Activated naive CD8-positive, alpha-beta T cell treated with anti-CD3 and anti-CD28 coated beads, Interleukin-2, amount 10 ng/mL, durations not matched to agents 7 days and 5 days (primary cell): ENCODE measurements around the gene VPS39. TPM values are rescaled to one million over a fixed set of nuclear protein-coding genes. Genes with fewer than 3 reads are reported as not detected.

ENCODE experiments used
- ATAC-seq: fragments of 150-1000 bp; cut with Tn5 transposase; one replicate; pipeline ENCODE4 v1.10.0; 2021; ENCODE audit warnings: low read depth, moderate library complexity
- POLR2A ChIA-PET: fragments of 350-600 bp; sonication (Branson Sonifier 250); formaldehyde crosslinking; loops from one replicate; lab custom pipeline; 2021; ENCODE audit warnings: antibody characterized with exemption; lab: Charles Lee
- DNase-seq: peaks from one replicate; pipeline ENCODE4 v3.0.0; 2021
- H3K27ac Mint-ChIP-seq: one replicate; pipeline ENCODE4 v1.8.0; 2022; ENCODE audit warnings: mild to moderate bottlenecking, mixed read lengths
- H3K27me3 Mint-ChIP-seq: one replicate; pipeline ENCODE4 v1.8.0; 2022; ENCODE audit warnings: mild to moderate bottlenecking, moderate library complexity, mixed read lengths
- H3K36me3 Mint-ChIP-seq: one replicate; pipeline ENCODE4 v1.8.0; 2021; ENCODE audit warnings: mild to moderate bottlenecking, mixed read lengths
- H3K4me1 Mint-ChIP-seq: one replicate; pipeline ENCODE4 v1.8.0; 2021; ENCODE audit warnings: mixed read lengths
- H3K4me3 Mint-ChIP-seq: one replicate; pipeline ENCODE4 v1.8.0; 2022; ENCODE audit warnings: mild to moderate bottlenecking, moderate library complexity, mixed read lengths
- H3K9me3 Mint-ChIP-seq: one replicate; pipeline ENCODE4 v1.8.0; 2021; ENCODE audit warnings: mixed read lengths
- total RNA-seq, 2 experiments: library from RNA; stranded (reverse); gene quantifications; one replicate each; pipeline ENCODE4 v1.2.3, GENCODE V29; 2021

Gene VPS39
- total RNA-seq, 2 experiments from 2014 or later = 88.8 to 91.7 TPM

DNA sequence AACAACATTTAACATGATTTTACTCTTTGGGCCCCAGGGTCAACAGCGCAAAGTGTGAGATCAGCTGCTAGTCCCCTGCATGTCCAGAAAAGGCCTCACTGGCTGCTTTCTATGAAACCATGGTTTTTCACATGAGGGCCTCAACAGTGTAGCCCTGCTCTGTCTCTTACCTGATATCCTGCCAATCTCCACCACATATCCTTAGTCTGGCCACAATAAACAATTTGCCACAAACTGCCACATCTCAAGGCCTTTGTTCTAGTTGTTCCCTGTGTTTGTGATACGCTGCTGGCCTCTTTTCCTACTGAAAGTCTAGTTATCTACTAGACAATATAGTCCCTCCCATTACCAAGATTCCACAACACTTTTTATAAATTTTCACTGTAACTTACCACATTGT is 17.7 kb downstream of the VPS39 start:
- Mint-ChIP-seq H3K36me3 (peaks cover 35% of the 10 kb centered on the region), H3K4me1 (peaks cover 11% of the 10 kb centered on the region), H3K9me3 (no peaks in the 10 kb centered on the region), H3K27ac (peak overlapping the region; percentile 54), H3K4me3 (no peak overlapping the region), H3K27me3 (no peaks in the 10 kb centered on the region)
- ATAC-seq = peak; percentile 69
- DNase-seq = no peak
- POLR2A ChIA-PET = no interaction called here

DNA sequence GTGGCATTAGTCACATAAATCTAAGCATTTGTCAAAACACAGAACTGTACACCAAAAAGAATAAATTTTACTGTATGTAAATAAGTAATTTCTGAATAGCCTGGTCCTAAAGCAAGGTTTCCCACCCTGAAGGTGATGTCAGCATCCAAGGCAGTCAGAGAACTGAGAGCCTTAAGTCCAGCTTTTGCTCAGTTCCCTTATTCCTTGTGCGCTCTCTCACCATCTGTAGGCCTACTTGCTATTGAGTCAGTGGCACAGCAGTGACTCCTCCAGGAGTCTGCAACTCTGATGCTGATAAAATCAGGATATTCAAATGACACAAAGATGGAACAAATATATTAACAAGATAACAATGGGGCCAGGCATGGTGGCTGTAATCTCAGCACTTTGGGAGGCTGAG is 22.3 kb downstream of the VPS39 start:
- H3K36me3 Mint-ChIP-seq = peaks cover 32% of the 10 kb centered on the region
- H3K27me3 Mint-ChIP-seq = no peaks in the 10 kb centered on the region
- H3K27ac Mint-ChIP-seq = no peak overlapping the region
- ATAC-seq (no peak), DNase-seq (no peak)
- peaks cover 6% of the 10 kb centered on the region for H3K4me1 Mint-ChIP-seq
- H3K9me3 Mint-ChIP-seq = no peaks in the 10 kb centered on the region
- H3K4me3 Mint-ChIP-seq = no peak overlapping the region
- POLR2A ChIA-PET = interaction anchor here (0.6 kb wide), 1 partner anchor 921 kb away, joined by 5 read pairs; no protein-coding TSS in a partner anchor

DNA sequence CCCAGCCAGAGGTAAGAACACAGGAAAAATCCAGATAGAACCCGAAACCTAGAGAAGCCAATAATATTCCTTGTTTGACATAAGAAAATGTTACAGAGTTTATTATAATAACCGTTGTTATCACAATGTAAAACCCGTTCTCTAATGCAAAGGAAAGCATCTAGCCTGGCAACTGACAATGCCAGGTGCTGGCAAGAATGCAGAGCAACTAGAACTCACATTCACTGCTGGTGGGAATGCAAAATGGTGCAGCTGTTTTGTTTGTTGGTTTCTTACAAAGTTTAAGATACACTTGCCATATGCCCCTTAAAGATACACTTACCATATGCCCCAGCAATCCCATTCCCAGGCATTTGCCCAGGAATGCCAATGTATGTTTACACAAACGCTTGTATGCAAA is 23.4 kb downstream of the VPS39 start:
- POLR2A ChIA-PET = no interaction called here
- H3K27me3 Mint-ChIP-seq = no peaks in the 10 kb centered on the region
- DNase-seq (no peak), ATAC-seq (no peak)
- no peaks in the 10 kb centered on the region for H3K4me1 Mint-ChIP-seq
- H3K4me3 Mint-ChIP-seq = no peak overlapping the region
- no peak overlapping the region for H3K27ac Mint-ChIP-seq
- H3K9me3 Mint-ChIP-seq = no peaks in the 10 kb centered on the region
- H3K36me3 Mint-ChIP-seq = peaks cover 28% of the 10 kb centered on the region

DNA sequence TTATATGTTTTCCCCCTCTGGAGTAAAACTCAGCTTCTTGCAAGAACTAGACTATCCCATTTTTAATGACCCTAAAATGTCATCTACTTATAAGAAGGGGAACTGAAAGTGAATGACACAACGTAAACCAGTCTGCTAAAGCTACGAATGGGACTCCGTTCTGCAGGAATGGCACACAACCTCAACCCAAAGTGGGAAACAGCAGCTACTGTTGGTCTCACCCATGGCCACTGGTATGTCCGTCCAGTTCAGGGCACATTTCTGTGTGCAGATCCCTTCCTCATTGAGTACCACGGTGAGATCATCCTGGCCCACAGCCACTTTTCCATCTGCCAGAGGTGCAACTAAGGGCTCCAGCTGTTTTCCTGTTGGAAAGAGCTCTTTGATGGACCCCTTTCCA is 23.8 kb downstream of the VPS39 start:
- H3K27me3 Mint-ChIP-seq = no peaks in the 10 kb centered on the region
- peaks cover 26% of the 10 kb centered on the region for H3K36me3 Mint-ChIP-seq
- POLR2A ChIA-PET = no interaction called here
- no peaks in the 10 kb centered on the region for H3K9me3 Mint-ChIP-seq
- ATAC-seq = no peak
- no peak overlapping the region for H3K27ac Mint-ChIP-seq
- no peak for DNase-seq
- no peaks in the 10 kb centered on the region for H3K4me1 Mint-ChIP-seq
- no peak overlapping the region for H3K4me3 Mint-ChIP-seq

DNA sequence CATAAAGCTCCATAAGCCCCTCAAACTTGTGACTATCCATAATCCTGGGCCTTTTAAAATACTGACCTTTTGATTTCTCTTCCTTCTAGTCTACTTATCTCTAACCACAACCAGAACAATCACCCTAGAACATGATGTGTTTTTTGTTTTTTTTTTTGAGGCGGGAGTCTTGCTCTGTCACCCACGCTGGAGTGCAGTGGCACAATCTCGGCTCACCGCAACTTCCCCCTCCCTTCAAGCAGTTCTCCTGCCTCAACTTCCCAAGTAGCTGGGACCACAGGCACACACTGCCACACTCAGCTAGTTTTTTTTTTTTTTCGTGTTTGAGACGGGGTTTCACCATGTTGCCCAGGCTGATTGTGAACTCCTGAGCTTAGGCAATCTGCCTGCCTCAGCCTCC is 25.1 kb downstream of the VPS39 start:
- Mint-ChIP-seq H3K4me3 (no peak overlapping the region), H3K36me3 (peaks cover 26% of the 10 kb centered on the region), H3K9me3 (no peaks in the 10 kb centered on the region), H3K27me3 (no peaks in the 10 kb centered on the region), H3K4me1 (no peaks in the 10 kb centered on the region), H3K27ac (no peak overlapping the region)
- POLR2A ChIA-PET = interaction anchor here (0.6 kb wide), 1 partner anchor 1328 kb away, joined by 3 read pairs; no protein-coding TSS in a partner anchor
- no peak for DNase-seq
- ATAC-seq = no peak

DNA sequence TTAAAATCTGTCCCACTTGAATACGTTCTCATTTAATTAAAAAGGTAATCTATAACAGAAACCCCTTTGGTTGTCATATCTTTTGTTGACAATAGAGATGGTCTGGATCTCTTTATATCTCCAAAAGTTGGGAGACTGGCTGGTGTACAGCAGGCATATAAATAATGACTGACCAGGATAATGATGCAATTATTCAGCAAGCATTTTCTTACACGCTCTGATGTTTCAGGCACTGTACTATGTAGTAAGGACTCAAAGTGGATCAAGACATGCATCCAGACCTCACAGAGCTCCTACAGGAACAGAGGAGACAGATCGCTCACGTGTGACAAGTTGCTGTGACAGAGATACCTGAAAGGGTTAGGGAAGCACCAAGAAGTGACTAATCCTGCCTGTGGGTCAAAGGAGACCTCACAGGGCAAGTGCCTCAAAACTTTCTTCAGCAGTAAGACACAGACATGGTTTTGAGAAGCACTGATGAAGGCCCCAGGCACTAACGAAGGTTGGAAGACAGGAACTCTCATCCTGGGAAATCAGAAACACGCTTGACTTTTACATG is 25.7 kb downstream of the VPS39 start:
- no peak overlapping the region for H3K27ac Mint-ChIP-seq
- DNase-seq = no peak
- H3K4me1 Mint-ChIP-seq = no peaks in the 10 kb centered on the region
- no peak overlapping the region for H3K4me3 Mint-ChIP-seq
- ATAC-seq = no peak
- H3K27me3 Mint-ChIP-seq = no peaks in the 10 kb centered on the region
- H3K36me3 Mint-ChIP-seq = peaks cover 29% of the 10 kb centered on the region
- POLR2A ChIA-PET = no interaction called here
- no peaks in the 10 kb centered on the region for H3K9me3 Mint-ChIP-seq

DNA sequence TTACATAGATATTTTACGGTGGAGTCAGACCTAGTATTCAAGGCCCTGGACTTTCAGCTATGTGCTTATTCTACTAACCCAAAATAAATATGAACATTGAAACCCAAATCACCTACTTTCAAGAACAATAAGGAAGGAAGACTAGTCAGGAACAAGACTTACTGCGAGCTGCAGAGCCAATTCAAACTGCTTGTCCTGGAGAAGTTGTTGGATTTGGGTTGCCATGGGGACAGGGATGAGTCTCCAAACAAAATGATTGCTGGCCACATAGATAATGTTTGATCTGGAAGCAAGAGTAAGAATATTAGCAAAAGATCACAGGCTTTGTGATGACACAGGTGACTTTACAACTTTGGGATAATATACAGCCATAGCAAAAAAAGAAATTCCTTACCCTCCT is 30.0 kb downstream of the VPS39 start:
- no peak for DNase-seq
- ATAC-seq = no peak
- Mint-ChIP-seq H3K36me3 (peaks cover 20% of the 10 kb centered on the region), H3K9me3 (no peaks in the 10 kb centered on the region), H3K4me1 (no peaks in the 10 kb centered on the region), H3K4me3 (no peak overlapping the region), H3K27ac (no peak overlapping the region), H3K27me3 (no peaks in the 10 kb centered on the region)
- POLR2A ChIA-PET = no interaction called here

DNA sequence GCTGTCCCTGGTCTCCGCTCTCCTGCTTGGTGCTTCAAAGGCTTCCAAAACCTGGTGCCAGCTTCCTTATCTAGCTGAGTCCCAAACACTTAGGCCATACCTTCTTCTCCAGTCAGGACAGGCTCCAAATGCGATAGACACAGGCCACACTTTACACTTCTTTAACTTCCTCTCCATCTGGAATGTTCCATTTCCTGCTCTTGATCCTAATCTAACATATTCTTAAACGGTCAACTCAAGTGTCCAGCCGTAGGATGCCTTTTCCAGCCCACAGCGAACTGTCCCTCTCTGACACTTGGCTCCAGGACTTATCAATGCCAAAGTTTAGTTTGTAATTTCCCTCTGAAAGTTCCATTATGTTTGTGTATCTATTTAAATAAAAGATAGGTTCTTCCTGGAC is 32.4 kb downstream of the VPS39 start:
- peaks cover 13% of the 10 kb centered on the region for H3K4me1 Mint-ChIP-seq
- POLR2A ChIA-PET = no interaction called here
- ATAC-seq = no peak
- H3K9me3 Mint-ChIP-seq = no peaks in the 10 kb centered on the region
- no peak for DNase-seq
- H3K27me3 Mint-ChIP-seq = no peaks in the 10 kb centered on the region
- no peak overlapping the region for H3K4me3 Mint-ChIP-seq
- H3K27ac Mint-ChIP-seq = no peak overlapping the region
- H3K36me3 Mint-ChIP-seq = peaks cover 29% of the 10 kb centered on the region

DNA sequence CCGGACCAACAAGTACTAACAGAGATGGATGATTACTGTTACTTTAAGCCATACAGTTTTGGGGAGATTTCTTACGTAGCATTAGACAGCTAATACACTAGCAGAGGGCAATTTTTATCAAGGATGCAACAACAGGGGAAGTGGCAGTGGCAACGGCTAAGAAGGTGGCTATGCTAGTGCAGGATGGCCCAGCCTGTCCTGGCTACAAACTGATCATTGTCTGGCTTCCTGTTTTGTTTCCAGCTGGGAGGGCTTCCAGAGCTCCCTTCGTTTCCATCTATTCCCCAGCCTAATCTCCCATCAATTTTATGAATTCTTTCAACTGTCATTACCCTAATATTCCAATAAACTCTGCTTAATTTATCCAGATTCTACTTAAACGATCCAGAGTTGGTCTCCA is 35.6 kb downstream of the VPS39 start:
- DNase-seq (no peak), ATAC-seq (no peak)
- Mint-ChIP-seq H3K27ac (no peak overlapping the region), H3K4me3 (no peak overlapping the region), H3K4me1 (peaks cover 14% of the 10 kb centered on the region), H3K36me3 (peaks cover 28% of the 10 kb centered on the region), H3K9me3 (no peaks in the 10 kb centered on the region), H3K27me3 (no peaks in the 10 kb centered on the region)
- POLR2A ChIA-PET = no interaction called here

DNA sequence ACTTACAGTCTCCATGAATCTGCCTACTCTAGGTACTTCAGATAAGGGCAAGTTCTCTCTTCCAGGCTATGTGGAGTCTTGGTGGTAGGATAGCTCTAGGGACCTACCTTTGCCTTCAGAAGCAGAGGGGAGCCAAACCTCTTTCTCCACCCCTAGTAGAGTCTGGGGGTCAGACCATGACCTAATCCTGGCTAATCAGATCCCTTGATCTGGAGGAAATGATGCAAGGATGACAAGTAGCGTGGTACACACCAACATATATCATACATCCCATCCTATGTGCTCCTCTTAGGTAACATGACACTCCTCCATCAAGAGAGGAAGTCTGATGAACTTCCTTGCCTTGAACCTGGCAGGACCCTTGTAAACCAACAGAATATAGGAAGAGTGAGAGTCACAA is 36.3 kb downstream of the VPS39 start:
- H3K27ac Mint-ChIP-seq = peak overlapping the region; percentile 53
- POLR2A ChIA-PET = interaction anchor here (0.8 kb wide), 1 partner anchor 37 kb away, joined by 3 read pairs; no protein-coding TSS in a partner anchor
- peaks cover 14% of the 10 kb centered on the region for H3K4me1 Mint-ChIP-seq
- ATAC-seq (no peak), DNase-seq (no peak)
- H3K4me3 Mint-ChIP-seq = no peak overlapping the region
- H3K27me3 Mint-ChIP-seq = no peaks in the 10 kb centered on the region
- H3K9me3 Mint-ChIP-seq = no peaks in the 10 kb centered on the region
- H3K36me3 Mint-ChIP-seq = peaks cover 31% of the 10 kb centered on the region

DNA sequence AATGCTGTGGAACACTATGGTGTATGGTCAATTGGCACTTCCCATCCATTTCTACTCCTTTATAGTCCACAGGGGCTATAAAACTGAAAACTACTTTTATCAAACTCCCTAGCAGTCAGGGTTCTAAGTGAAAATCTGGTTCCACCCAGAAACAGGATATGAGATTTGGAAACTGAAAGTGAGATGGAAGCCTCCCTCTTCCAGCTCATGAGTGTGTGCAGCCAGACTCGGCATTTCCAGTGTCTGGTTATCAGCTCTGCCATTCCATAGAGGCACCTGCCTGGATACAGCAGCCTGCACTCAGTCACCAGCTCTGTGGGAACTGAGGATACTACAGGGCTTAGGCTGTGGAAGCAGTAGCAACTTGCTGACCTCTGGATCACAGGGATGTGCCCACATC is 37.0 kb downstream of the VPS39 start:
- DNase-seq = no peak
- Mint-ChIP-seq H3K27ac (peak overlapping the region; percentile 53), H3K4me3 (no peak overlapping the region), H3K4me1 (peaks cover 14% of the 10 kb centered on the region), H3K27me3 (no peaks in the 10 kb centered on the region), H3K36me3 (peaks cover 31% of the 10 kb centered on the region), H3K9me3 (no peaks in the 10 kb centered on the region)
- POLR2A ChIA-PET = interaction anchor here (0.7 to 0.8 kb wide), 2 partner anchors 16 to 37 kb away, joined by 3 read pairs; no protein-coding TSS in a partner anchor
- ATAC-seq = peak; percentile 52

DNA sequence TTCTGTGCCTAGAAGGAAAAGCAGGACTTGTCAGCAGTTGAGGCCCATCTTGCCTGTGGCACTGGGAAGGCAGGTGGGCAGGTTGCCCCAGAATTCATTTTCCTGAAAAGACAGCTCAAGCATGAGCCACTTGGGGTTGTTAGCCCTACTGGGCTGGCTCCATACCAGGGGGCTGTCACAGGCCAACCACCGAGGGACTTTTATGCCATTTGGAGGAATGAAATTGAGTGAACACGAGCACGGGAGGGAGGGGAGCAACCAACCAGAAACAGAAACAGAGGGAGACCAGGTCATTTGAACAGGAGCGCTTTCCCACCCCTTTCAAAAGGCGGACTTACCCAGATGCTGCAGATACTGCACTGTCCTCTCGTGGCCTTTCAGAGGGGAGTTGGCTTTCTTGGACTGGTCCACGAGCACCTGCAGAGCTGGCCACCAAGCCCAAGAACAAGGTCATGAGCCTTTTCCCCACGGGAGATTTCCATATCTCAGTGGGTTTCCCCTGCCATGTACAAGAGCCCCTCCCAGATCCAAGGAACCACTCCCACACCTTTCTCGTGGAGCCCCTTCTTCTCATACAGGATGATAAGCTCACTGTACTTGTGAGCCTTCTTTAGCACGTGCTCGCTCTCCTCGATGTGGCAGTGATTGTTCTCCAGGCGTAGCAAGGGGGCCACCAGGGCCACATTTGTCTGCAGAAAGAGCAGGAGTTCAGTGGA is 41.7 kb downstream of the VPS39 start:
- DNase-seq (no peak), ATAC-seq (no peak)
- POLR2A ChIA-PET = no interaction called here
- H3K4me1 Mint-ChIP-seq = peaks cover 5% of the 10 kb centered on the region
- H3K27ac Mint-ChIP-seq = no peak overlapping the region
- H3K9me3 Mint-ChIP-seq = no peaks in the 10 kb centered on the region
- no peak overlapping the region for H3K4me3 Mint-ChIP-seq
- H3K27me3 Mint-ChIP-seq = no peaks in the 10 kb centered on the region
- peaks cover 21% of the 10 kb centered on the region for H3K36me3 Mint-ChIP-seq

DNA sequence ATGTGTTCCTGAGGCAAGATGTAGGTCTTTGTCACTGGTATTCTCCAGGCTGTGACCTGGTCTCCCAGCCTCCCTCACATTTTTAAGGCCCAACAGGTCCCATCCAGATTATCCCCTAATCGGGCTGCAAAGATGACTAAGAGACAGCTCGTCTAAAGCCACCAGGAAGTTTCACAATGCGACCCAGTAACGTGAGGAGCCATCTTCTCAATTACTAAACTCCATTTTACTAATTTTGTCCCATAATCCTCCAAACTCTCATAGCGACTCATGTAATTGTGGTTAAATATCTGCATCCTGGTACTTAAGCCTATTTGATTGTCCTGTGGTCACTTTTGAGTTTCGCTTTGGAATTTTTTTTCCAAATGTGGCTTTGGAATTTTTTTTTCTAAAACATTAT is 43.0 kb downstream of the VPS39 start:
- Mint-ChIP-seq H3K27ac (no peak overlapping the region), H3K36me3 (peaks cover 17% of the 10 kb centered on the region)
- no peak for ATAC-seq

DNA sequence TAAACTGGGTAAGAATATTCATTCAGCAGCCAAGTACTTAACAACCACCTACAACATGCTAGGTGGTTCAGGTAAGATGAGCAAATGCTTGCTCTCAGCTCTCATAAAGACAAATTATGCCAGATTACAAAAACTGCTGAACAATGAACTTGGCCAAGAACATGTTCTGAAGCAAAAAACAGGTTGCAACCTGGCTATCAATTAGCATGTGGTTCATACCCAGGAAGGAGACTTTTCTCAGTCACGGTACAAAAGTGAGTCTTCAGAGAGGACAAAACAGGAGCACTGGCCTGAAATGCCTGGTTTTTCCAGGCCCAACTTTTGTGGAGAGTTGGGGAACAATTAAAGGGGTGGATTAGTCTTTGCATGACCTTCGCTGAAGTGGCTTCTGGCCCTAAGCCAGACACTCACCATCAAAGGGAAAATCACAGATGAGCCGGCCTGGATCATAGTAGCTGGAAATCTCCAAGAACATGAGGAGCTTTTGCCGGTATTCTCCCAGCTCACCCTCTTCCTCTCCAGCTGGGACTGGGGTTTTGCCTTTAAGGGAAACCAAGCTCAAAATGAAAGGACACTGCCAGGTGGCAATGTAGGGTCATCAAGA is 44.1 kb downstream of the VPS39 start:
- Mint-ChIP-seq H3K27ac (no peak overlapping the region), H3K4me3 (no peak overlapping the region), H3K9me3 (no peaks in the 10 kb centered on the region), H3K4me1 (no peaks in the 10 kb centered on the region), H3K36me3 (peaks cover 20% of the 10 kb centered on the region), H3K27me3 (no peaks in the 10 kb centered on the region)
- DNase-seq = no peak
- no peak for ATAC-seq
- POLR2A ChIA-PET = no interaction called here

More for the DNA sequence above, 43.0 kb downstream of the VPS39 start:
- H3K9me3 Mint-ChIP-seq = no peaks in the 10 kb centered on the region
- no peaks in the 10 kb centered on the region for H3K27me3 Mint-ChIP-seq
- DNase-seq = no peak
- peaks cover 2% of the 10 kb centered on the region for H3K4me1 Mint-ChIP-seq
- POLR2A ChIA-PET = no interaction called here
- H3K4me3 Mint-ChIP-seq = no peak overlapping the region
